Esophagus squamous epithelium (tissue), 5 donors: ENCODE measurements around the gene GRIN1. TPM values are rescaled to one million over a fixed set of nuclear protein-coding genes. Genes with fewer than 3 reads are reported as not detected.

ENCODE experiments used
- DNase-seq: peaks from one replicate; lab custom pipeline; 2025; lab: John Stamatoyannopoulos, UW
- H3K27ac ChIP-seq, 4 donors: fragments of 200-600 bp; sonication (generic); one replicate each; pipeline ENCODE4 v1.5.1; 2016 to 2019; ENCODE audit warnings: mild to moderate bottlenecking in 1 of 4
- H3K27me3 ChIP-seq, 4 donors: fragments of 200-600 bp; sonication (generic); 1 replicate in 3 of 4; 2 replicates in 1 of 4; pipeline versions ENCODE4 v1.5.1 to v1.6.0; 2017 to 2021; ENCODE audit warnings: antibody characterized with exemption in 1 of 4
- H3K36me3 ChIP-seq, 3 donors: fragments of 200-600 bp; sonication (generic); one replicate each; pipeline ENCODE4 v1.5.1; 2016 to 2019
- H3K4me1 ChIP-seq, 3 donors: fragments of 200-600 bp; sonication (generic); one replicate each; pipeline ENCODE4 v1.5.1; 2017 to 2019
- H3K4me3 ChIP-seq, 4 donors: fragments of 200-600 bp; sonication (generic); 1 replicate in 3 of 4; 2 replicates in 1 of 4; pipeline ENCODE4 v1.5.1; 2016 to 2019; ENCODE audit warnings: mild to moderate bottlenecking in 2 of 4, moderate library complexity in 1 of 4
- H3K9me3 ChIP-seq, 3 donors: fragments of 200-600 bp; sonication (generic); one replicate each; pipeline ENCODE4 v1.5.1; 2016 to 2019
- POLR2A ChIP-seq, 4 donors: fragments of 450-650 bp; IDR thresholded peaks; one replicate each; pipeline ENCODE4 v1.6.1; 2017; ENCODE audit warnings: antibody characterized with exemption in 4 of 4, mild to moderate bottlenecking in 4 of 4, moderate library complexity in 3 of 4
- WGBS, 2 donors: methylation state at CpG; one replicate each; pipeline ENCODE4 v1.1.5; 2018; 5-methylcytosine and 5-hydroxymethylcytosine counted together
- intact Hi-C: fragments of 100-400 bp; cut with DNase I; formaldehyde crosslinking; loops from one replicate; pipeline ENCODE4 v1.15.0; 2022
- total RNA-seq, 4 donors: library from RNA; depleted of rRNA; stranded (reverse); fragments of >200 nt; gene quantifications; one replicate each; pipeline ENCODE4 v1.1.0, GENCODE V29; 2016
- TF ChIP-seq, protein P1 (sequence below), 6 experiments: fragments of 450-650 bp in 4 of 6; fragments of 200-600 bp in 2 of 6; sonication (generic) in 2 of 6; IDR thresholded peaks; one replicate each; pipeline ENCODE4 v1.5.1; 2016 to 2019; ENCODE audit warnings: antibody characterized with exemption in 6 of 6, mild to moderate bottlenecking in 4 of 6, moderate library complexity in 4 of 6
- donor health status: DM: yes; HTN: yes; CAD: no.

The GRIN1 gene
- total RNA-seq, 4 donors from 2014 or later, result 0.38 TPM; not detected in 3

- Histone ChIP-seq H3K36me3 (peaks cover 12 to 48% (median 18%) of the 10 kb centered on the region in 3 donors), H3K4me3 (no peak overlapping the region), H3K27me3 (no peaks in the 10 kb centered on the region), H3K9me3 (no peaks in the 10 kb centered on the region), H3K4me1 (peaks cover 56 to 82% (median 57%) of the 10 kb centered on the region in 3 donors), H3K27ac (no peak overlapping the region)
- intact Hi-C loops, result no loop called here
- no peak for TF ChIP-seq POLR2A (IDR thresholded peaks at IDR 0.05)
- TF ChIP-seq, protein P1, sequence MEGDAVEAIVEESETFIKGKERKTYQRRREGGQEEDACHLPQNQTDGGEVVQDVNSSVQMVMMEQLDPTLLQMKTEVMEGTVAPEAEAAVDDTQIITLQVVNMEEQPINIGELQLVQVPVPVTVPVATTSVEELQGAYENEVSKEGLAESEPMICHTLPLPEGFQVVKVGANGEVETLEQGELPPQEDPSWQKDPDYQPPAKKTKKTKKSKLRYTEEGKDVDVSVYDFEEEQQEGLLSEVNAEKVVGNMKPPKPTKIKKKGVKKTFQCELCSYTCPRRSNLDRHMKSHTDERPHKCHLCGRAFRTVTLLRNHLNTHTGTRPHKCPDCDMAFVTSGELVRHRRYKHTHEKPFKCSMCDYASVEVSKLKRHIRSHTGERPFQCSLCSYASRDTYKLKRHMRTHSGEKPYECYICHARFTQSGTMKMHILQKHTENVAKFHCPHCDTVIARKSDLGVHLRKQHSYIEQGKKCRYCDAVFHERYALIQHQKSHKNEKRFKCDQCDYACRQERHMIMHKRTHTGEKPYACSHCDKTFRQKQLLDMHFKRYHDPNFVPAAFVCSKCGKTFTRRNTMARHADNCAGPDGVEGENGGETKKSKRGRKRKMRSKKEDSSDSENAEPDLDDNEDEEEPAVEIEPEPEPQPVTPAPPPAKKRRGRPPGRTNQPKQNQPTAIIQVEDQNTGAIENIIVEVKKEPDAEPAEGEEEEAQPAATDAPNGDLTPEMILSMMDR (IDR thresholded peaks at IDR 0.05), result no peak
- whole genome bisulfite sequencing, 2 donors, result 80 to 82% methylated on average over 1 to 11 of the region's 22 CpGs
- DNase-seq, result no peak
Observed at GRCh38 chr9:137191691-137192447, 52.9 kb downstream of the GRIN1 start.

DNA sequence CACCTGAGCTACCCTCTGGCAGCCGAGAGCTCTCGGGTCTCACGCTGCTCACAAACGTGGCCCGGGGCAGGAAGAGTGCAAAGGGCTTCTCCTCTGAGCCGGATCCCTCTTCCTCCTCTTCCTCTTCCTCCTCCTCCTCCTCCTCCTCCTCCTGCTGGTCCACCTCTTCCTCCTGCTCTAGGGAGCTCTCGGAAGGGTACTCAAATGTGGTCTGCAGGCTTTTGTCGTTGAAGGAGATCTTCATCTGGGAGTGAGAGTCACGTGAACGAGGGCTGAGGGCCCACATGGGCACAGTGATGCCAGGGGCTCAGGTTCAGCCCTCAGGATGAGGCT is 53.5 kb downstream of the GRIN1 start:
- Histone ChIP-seq H3K9me3 (no peaks in the 10 kb centered on the region), H3K36me3 (peaks cover 12 to 42% (median 15%) of the 10 kb centered on the region in 3 donors), H3K4me3 (no peak overlapping the region), H3K27me3 (no peaks in the 10 kb centered on the region), H3K4me1 (peaks cover 54 to 82% (median 55%) of the 10 kb centered on the region in 3 donors), H3K27ac (no peak overlapping the region)
- intact Hi-C loops, result no loop called here
- no peak for TF ChIP-seq POLR2A (IDR thresholded peaks at IDR 0.05)
- TF ChIP-seq, protein P1 (IDR thresholded peaks at IDR 0.05), result no peak
- WGBS, 2 donors, result 74 to 95% methylated on average over 9 of the region's 10 CpGs
- no peak for DNase-seq

GRCh38 chr9:137192859-137193258 is 53.9 kb downstream of the GRIN1 start:
- no peaks in the 10 kb centered on the region for H3K9me3 ChIP-seq
- DNase-seq, result no peak
- peaks cover 12 to 41% (median 15%) of the 10 kb centered on the region in 3 donors for H3K36me3 ChIP-seq
- peaks cover 54 to 82% (median 55%) of the 10 kb centered on the region in 3 donors for H3K4me1 ChIP-seq
- intact Hi-C loops, result no loop called here
- TF ChIP-seq, protein P1 (IDR thresholded peaks at IDR 0.05), result no peak
- TF ChIP-seq POLR2A (IDR thresholded peaks at IDR 0.05), result no peak
- H3K4me3 ChIP-seq, result no peak overlapping the region
- no peak overlapping the region for H3K27ac ChIP-seq
- no peaks in the 10 kb centered on the region for H3K27me3 ChIP-seq
- no CpG with 5 or more reads among the region's 2 CpGs for WGBS, 2 donors

DNA sequence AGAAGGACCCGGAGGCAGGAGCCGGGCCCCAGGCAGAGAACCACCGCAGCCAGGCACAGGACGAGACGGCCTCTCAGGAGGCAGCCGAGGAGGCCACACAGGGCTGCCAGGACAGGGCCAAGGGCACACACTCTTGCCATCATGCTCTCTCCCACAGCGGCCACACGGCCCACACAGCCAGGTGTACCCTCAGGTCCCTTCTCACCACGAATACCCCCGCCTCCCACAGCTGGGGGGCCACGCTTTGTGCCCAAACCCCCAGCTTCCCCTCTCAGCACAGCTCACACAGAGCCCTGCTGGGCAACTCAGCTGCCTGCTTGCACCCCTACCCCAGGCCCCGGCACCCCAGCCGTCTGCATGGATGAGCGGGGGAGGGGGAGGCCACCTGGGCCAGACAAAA is 54.8 kb downstream of the GRIN1 start:
- intact Hi-C loops, result no loop called here
- 60 to 84% methylated on average over 1 to 5 of the region's 14 CpGs for WGBS, 2 donors
- no peak for DNase-seq

DNA sequence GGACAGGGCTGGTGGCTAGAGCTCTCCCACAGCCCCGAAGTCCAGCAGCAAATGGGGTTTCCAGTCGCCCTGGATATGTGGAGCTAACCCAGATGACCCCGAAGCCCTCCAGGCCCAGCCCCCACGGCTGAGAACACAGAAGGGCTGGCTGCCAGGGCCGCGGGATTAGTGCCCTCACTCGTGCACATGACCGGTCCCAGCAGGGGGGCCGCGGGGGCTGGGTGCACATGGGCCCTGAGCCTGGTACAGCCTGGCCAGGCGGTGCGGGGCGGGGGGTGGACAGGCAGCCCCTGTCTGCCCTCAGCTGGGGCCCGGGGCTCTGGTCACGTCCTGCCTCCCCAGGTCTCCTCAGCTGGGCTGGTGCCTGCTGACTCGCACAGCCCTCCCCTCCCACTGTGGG is 55.4 kb downstream of the GRIN1 start:
- Histone ChIP-seq H3K4me1 (peaks cover 64 to 90% (median 66%) of the 10 kb centered on the region in 3 donors), H3K27ac (peak overlapping the region in 3 of 4 donors; percentile 74 to 87 (median 86))
- WGBS, 2 donors, result no CpG with 5 or more reads among the region's 16 CpGs

More for the DNA sequence above, 54.8 kb downstream of the GRIN1 start:
- Histone ChIP-seq H3K27ac (peak overlapping the region in 3 of 4 donors; percentile 74 to 87 (median 86)), H3K27me3 (no peaks in the 10 kb centered on the region), H3K9me3 (no peaks in the 10 kb centered on the region), H3K4me3 (no peak overlapping the region), H3K36me3 (peaks cover 12 to 41% (median 15%) of the 10 kb centered on the region in 3 donors), H3K4me1 (peaks cover 61 to 88% (median 63%) of the 10 kb centered on the region in 3 donors)
- TF ChIP-seq, protein P1 (IDR thresholded peaks at IDR 0.05), result no peak
- no peak for TF ChIP-seq POLR2A (IDR thresholded peaks at IDR 0.05)

More for the DNA sequence above, 55.4 kb downstream of the GRIN1 start:
- no peaks in the 10 kb centered on the region for H3K9me3 ChIP-seq
- H3K27me3 ChIP-seq, result no peaks in the 10 kb centered on the region
- peaks cover 12 to 41% (median 15%) of the 10 kb centered on the region in 3 donors for H3K36me3 ChIP-seq
- DNase-seq, result no peak
- no peak for TF ChIP-seq POLR2A (IDR thresholded peaks at IDR 0.05)
- TF ChIP-seq, protein P1 (IDR thresholded peaks at IDR 0.05), result no peak
- intact Hi-C loops, result no loop called here
- peak overlapping the region; percentile 6 to 44 (median 27) for H3K4me3 ChIP-seq
